ENCODE data around the gene KASH5.

The KASH5 gene

DNA sequence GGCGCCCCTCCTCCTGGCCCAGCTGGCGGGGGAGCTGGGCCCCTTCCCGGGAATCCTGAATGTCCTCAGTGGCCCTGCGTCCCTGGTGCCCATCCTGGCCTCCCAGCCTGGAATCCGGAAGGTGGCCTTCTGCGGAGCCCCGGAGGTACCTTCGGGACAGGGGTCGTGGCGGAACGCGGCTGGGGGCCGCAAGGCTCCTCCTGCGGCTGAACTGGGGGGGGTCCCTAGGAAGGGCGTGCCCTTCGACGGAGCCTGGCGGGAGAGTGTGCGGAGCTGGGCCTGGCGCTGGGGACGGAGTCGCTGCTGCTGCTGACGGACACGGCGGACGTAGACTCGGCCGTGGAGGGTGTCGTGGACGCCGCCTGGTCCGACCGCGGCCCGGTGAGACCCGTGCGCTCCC, 73.6 kb downstream of the KASH5 start:
- DNase-seq = no peak

DNA sequence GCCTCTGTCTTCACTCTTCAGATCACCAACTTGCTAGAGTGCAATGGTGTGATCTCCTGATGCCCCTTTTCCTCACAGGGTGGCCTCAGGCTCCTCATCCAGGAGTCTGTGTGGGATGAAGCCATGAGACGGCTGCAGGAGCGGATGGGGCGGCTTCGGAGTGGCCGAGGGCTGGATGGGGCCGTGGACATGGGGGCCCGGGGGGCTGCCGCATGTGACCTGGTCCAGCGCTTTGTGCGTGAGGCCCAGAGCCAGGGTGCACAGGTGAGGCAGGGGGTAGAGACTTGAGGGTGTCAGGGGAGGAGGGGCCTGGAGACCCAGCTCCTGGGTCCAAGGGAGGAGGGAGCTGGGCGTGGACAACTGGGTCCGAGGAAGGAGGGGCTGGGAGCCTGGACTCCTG, 74.4 kb downstream of the KASH5 start:
- DNase-seq = no peak

DNA sequence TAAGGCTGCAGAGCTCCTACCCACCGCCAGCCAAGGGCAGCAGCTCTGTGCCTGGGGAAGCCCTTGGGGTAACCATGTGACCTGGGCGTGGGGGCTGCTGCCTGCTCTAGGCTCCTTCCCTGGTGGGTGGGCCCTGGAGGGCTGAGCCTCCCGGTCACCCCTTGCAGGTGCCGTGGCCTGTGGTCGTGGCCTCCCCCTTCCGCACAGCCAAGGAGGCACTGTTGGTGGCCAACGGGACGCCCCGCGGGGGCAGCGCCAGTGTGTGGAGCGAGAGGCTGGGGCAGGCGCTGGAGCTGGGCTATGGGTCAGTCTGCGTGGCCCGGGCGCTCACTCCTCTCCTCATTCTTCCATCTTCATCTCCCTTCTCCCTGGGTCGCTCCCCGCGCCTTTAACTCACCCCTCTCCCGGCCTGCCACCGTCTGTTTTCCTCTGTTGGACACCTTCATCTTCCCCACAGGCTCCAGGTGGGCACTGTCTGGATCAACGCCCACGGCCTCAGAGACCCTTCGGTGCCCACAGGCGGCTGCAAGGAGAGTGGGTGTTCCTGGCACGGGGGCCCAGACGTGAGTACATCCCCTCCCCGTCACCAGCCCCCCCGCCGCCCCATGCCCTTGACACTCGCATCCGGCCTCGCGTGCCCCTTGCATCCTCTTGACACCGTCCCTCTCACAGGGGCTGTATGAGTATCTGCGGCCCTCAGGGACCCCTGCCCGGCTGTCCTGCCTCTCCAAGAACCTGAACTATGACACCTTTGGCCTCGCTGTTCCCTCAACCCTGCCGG, 76.1 kb downstream of the KASH5 start:
- no peak for DNase-seq

DNA sequence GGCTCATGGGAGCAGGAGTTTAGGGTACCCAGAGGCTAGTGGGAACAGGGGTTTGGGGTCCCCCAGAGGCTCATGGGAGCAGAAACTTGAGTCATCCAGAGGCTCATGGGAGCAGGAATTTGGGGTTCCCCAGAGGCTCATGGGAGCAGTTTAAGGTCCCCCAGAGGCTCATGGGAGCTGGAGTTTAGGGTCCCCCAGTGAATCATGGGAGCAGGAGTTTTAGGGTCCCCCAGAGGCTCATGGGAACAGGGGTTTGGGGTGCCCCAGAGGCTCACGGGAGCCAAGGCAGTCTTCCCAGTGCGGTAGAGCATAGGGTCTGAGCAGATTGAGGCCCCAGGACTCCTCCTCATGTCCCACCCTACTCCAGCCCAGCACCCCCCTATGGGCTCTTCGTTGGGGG, 77.3 kb downstream of the KASH5 start:
- DNase-seq = no peak
